HepG2 (cell line): ENCODE measurements around the gene ANKS1B. TPM values are rescaled to one million over a fixed set of nuclear protein-coding genes. Genes with fewer than 3 reads are reported as not detected.
A peak's percentile ranks its signal among the peaks of the same experiment; 100 is the strongest.

ENCODE experiments used
- ATAC-seq: fragments of 200-7000 bp; cut with Tn5 transposase; 3 replicates; pipeline ENCODE4 v1.9.1; 2020; ENCODE audit warnings: mild to moderate bottlenecking, moderate library complexity
- BruUV-seq: library from RNA; stranded (reverse); fragments of 400-500 nt; replicated peaks from 2 replicates; lab custom pipeline; 2021; lab: Mats Ljungman, UMichigan
- CTCF ChIA-PET: fragments of 300-600 bp; formaldehyde crosslinking; extraction: SDS; loops from one replicate; lab custom pipeline; 2021; ENCODE audit warnings: low total read pairs, inconsistent platforms, low intra/inter-chr PET ratio; lab: Yijun Ruan, JAX
- POLR2A ChIA-PET: fragments of 350-600 bp; sonication (Branson Sonifier 250); formaldehyde crosslinking; loops from one replicate; lab custom pipeline; 2020; ENCODE audit warnings: antibody characterized with exemption, inconsistent platforms; lab: Yijun Ruan, JAX
- DNase-seq: peaks from one replicate; pipeline ENCODE4 v3.0.0-alpha.2; 2015; ENCODE audit warnings: low spot score
- FAIRE-seq: peaks from 3 replicates; lab custom pipeline; 2011; peaks lifted over from hg19 to GRCh38; lab: Jason Lieb, UNC
- H2AFZ ChIP-seq: one replicate; pipeline ENCODE4 v1.6.1; 2011; ENCODE audit warnings: low read length, inconsistent platforms
- H3K27ac ChIP-seq: fragments of 300-600 bp; 3 replicates; pipeline ENCODE4 v1.8.0; 2011; ENCODE audit warnings: mixed run types, mild to moderate bottlenecking, mixed read lengths, low read length, inconsistent platforms; ENCODE audit not compliant: insufficient read depth; ENCODE audit errors: extremely low read length
- H3K27me3 ChIP-seq, 2 experiments: fragments of 200-600 bp in 1 of 2; 2 replicates in 1 of 2; 3 replicates in 1 of 2; pipeline versions ENCODE4 v1.6.0 to v1.8.0; 2011; ENCODE audit warnings: low read length in 2 of 2, mild to moderate bottlenecking in 2 of 2, moderate library complexity in 2 of 2, inconsistent platforms in 1 of 2; ENCODE audit not compliant: insufficient read depth in 2 of 2, control insufficient read depth in 1 of 2
- H3K36me3 ChIP-seq, 2 experiments: fragments of 200-600 bp in 1 of 2; replicated peaks in 1 of 2; 2 replicates in 1 of 2; 3 replicates in 1 of 2; pipeline versions ENCODE4 v1.5.1 to v1.8.0; 2011; ENCODE audit warnings: low read length in 2 of 2, inconsistent platforms in 1 of 2; ENCODE audit not compliant: insufficient read depth in 2 of 2, control insufficient read depth in 1 of 2
- H3K4me1 ChIP-seq: 2 replicates; pipeline ENCODE4 v1.5.1; 2012; ENCODE audit warnings: low read length, inconsistent platforms; ENCODE audit not compliant: insufficient read depth
- H3K4me2 ChIP-seq: 2 replicates; pipeline ENCODE4 v1.6.0; 2011; ENCODE audit warnings: low read depth, low read length, inconsistent platforms
- H3K4me3 ChIP-seq, 3 experiments: fragments of 200-600 bp in 1 of 3; sonication (generic), shearing (Covaris generic) in 1 of 3; replicated peaks in 1 of 3; 2 replicates each; pipeline ENCODE4 v1.5.1; 2011 to 2016; ENCODE audit warnings: low read length in 3 of 3, inconsistent platforms in 2 of 3, low read depth in 2 of 3, mild to moderate bottlenecking in 2 of 3, control low read depth in 1 of 3, mixed read lengths in 1 of 3; ENCODE audit not compliant: insufficient read depth in 1 of 3
- H3K79me2 ChIP-seq: one replicate; pipeline ENCODE4 v1.6.1; 2011; ENCODE audit warnings: low read length, inconsistent platforms; ENCODE audit not compliant: insufficient read depth
- H3K9ac ChIP-seq: 2 replicates; pipeline ENCODE4 v1.6.0; 2011; ENCODE audit warnings: mild to moderate bottlenecking, low read depth, low read length, inconsistent platforms; ENCODE audit not compliant: insufficient read depth
- H3K9me3 ChIP-seq: 2 replicates; pipeline ENCODE4 v1.5.1; 2012; ENCODE audit warnings: mild to moderate bottlenecking, low read length
- H4K20me1 ChIP-seq: 2 replicates; pipeline ENCODE4 v1.6.0; 2011; ENCODE audit warnings: inconsistent platforms, mild to moderate bottlenecking, low read length, moderate library complexity; ENCODE audit not compliant: insufficient read depth
- CAMTA2 ChIP-seq: sonication (generic); formaldehyde crosslinking; IDR thresholded peaks from 2 replicates; pipeline ENCODE4 v1.4.0; 2020; ENCODE audit warnings: mild to moderate bottlenecking, missing genetic modification reagents, borderline replicate concordance
- CBX2 ChIP-seq, 2 experiments: fragments of 200-600 bp in 1 of 2; sonication (generic); formaldehyde crosslinking in 1 of 2; IDR thresholded peaks; 2 replicates each; pipeline versions ENCODE4 v1.7.0 to v1.8.1; 2018 to 2022; ENCODE audit warnings: low read depth in 2 of 2, low read length in 1 of 2, mild to moderate bottlenecking in 1 of 2, missing genetic modification reagents in 1 of 2
- EZH2 ChIP-seq: conservative IDR thresholded peaks from 2 replicates; pipeline ENCODE4 v1.6.1; 2012; ENCODE audit warnings: mild to moderate bottlenecking, low read depth, low read length, moderate library complexity
- HDAC2 ChIP-seq: sonication (generic); formaldehyde crosslinking; IDR thresholded peaks from 2 replicates; pipeline ENCODE4 v1.4.0; 2020; ENCODE audit warnings: missing genetic modification reagents
- HMGA1 ChIP-seq: sonication (generic); formaldehyde crosslinking; conservative IDR thresholded peaks from 2 replicates; pipeline ENCODE4 v1.4.0; 2020; ENCODE audit warnings: missing genetic modification reagents
- MTA1 ChIP-seq: sonication (generic); formaldehyde crosslinking; IDR thresholded peaks from 2 replicates; pipeline ENCODE4 v1.4.0; 2020; ENCODE audit warnings: missing genetic modification reagents, mild to moderate bottlenecking, borderline replicate concordance
- MYC ChIP-seq: sonication (generic); formaldehyde crosslinking; IDR thresholded peaks from 2 replicates; pipeline ENCODE4 v1.9.0; 2021; ENCODE audit warnings: missing genetic modification reagents, borderline replicate concordance
- SP140L ChIP-seq: sonication (generic); formaldehyde crosslinking; IDR thresholded peaks from 2 replicates; pipeline ENCODE4 v1.4.0; 2020; ENCODE audit warnings: missing genetic modification reagents, borderline replicate concordance
- TMF1 ChIP-seq: sonication (generic); formaldehyde crosslinking; IDR thresholded peaks from 2 replicates; pipeline ENCODE4 v1.8.1; 2022; ENCODE audit warnings: low read depth, missing genetic modification reagents
- TRIM24 ChIP-seq: sonication (generic); formaldehyde crosslinking; IDR thresholded peaks from 2 replicates; pipeline ENCODE4 v1.8.0; 2022; ENCODE audit warnings: mild to moderate bottlenecking, missing genetic modification reagents
- ZNF343 ChIP-seq: sonication (generic); formaldehyde crosslinking; IDR thresholded peaks from 2 replicates; pipeline ENCODE4 v1.4.0; 2020; ENCODE audit warnings: mild to moderate bottlenecking, missing genetic modification reagents
- ZNF607 ChIP-seq: sonication (generic); formaldehyde crosslinking; IDR thresholded peaks from 2 replicates; pipeline ENCODE4 v1.5.1; 2020; ENCODE audit warnings: missing genetic modification reagents, mild to moderate bottlenecking, borderline replicate concordance
- ZNF652 ChIP-seq: IDR thresholded peaks from 2 replicates; pipeline ENCODE4 v1.6.1; 2016; ENCODE audit warnings: low read depth, borderline replicate concordance
- WGBS: methylation state at CpG from one replicate; pipeline ENCODE4 v1.1.6; 2017; ENCODE audit warnings: low lambda C conversion rate; 5-methylcytosine and 5-hydroxymethylcytosine counted together
- in situ Hi-C: cut with HindIII; loops from 2 replicates; pipeline ENCODE4 v1.10.0; 2017; ENCODE audit warnings: low pct_unique_long_range_greater_than_20kb; ENCODE audit not compliant: extremely low pct_ligation_motif_present
- intact Hi-C: fragments of 100-400 bp; cut with micrococcal nuclease; formaldehyde crosslinking; loops from one replicate; pipeline ENCODE4 v1.10.0; 2022; ENCODE audit not compliant: unreplicated experiment
- polyA plus RNA-seq, 8 experiments: library from polyadenylated mRNA; depleted of rRNA in 3 of 8; stranded (reverse) in 7 of 8; unstranded in 1 of 8; fragments of >200 nt; fragmentation: Illumina TruSeq in 4 of 8; extraction: Trizol in 4 of 8; gene quantifications; 2 replicates each; pipeline versions ENCODE4 v1.2.1 to v1.2.3, GENCODE V29; 2011 to 2016; ENCODE audit warnings: low read depth in 4 of 8, missing spikeins in 1 of 8, mixed read lengths in 1 of 8; ENCODE audit not compliant: insufficient read depth in 1 of 8
- total RNA-seq, 5 experiments: library from RNA; depleted of rRNA; stranded (reverse); fragments of >200 nt; fragmentation: Illumina TruSeq; extraction: Trizol; gene quantifications; 2 replicates each; pipeline ENCODE4 v1.2.3, GENCODE V29; 2016; ENCODE audit warnings: low read depth in 1 of 5
- TF ChIP-seq, protein P1 (sequence below): sonication (generic); formaldehyde crosslinking; IDR thresholded peaks from 2 replicates; pipeline ENCODE4 v1.8.0; 2022; ENCODE audit warnings: mild to moderate bottlenecking, missing genetic modification reagents
- TF ChIP-seq, protein P2 (sequence below): sonication (generic); formaldehyde crosslinking; conservative IDR thresholded peaks from 2 replicates; pipeline ENCODE4 v1.4.0; 2020; ENCODE audit warnings: missing genetic modification reagents
- TF ChIP-seq, protein P3 (sequence below): sonication (generic); formaldehyde crosslinking; IDR thresholded peaks from 2 replicates; pipeline ENCODE4 v1.9.0; 2021; ENCODE audit warnings: missing genetic modification reagents, borderline replicate concordance

The ANKS1B gene
- total and polyA plus RNA-seq, 2 of the 13 experiments (the other 11 are each of a cell fraction or from before 2014, with no cell fraction given) = 0.15 TPM; not detected in 1

DNA sequence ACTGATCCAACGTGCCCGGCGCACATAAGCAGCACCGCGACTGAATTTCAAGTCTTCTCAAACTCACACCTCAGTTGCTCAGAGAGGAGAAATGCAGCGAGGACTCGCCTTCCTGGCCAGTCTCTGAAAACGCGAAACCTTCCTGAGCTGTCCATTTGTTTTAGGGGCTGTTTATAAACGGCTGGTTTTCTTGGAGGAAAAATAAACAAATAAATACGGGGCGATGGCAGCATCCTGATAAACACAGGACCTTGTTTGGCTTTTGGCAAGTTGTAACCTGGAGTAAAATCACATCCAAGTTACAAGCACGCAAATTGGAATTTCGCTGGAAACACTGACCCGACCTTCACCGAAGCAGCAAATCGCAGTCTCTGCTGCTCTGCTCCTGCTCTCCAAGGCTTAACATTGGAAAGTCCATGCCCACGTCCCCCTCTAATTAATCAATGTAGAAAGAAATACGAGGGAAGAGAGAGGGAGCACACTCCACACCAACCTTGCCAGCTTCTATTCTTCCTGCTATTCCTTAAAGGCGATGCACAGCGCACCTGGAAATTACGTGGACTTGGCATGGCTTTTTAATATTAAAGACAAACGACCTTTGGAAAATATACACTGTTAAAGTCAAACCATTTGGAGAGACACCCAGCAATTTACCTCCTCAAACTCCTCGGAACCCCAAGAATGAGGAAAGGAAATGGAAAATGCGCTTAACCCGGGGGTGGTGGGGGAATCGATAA, 1090.9 kb downstream of the ANKS1B start:
- ChIA-PET POLR2A (no interaction called here), CTCF (no interaction called here)
- TF ChIP-seq MYC (CRISPR knock-in tag) (no peak), CAMTA2 (no peak), HDAC2 (no peak), ZNF652 (CRISPR knock-in tag) (no peak), CBX2 (IDR thresholded peaks at IDR 0.05; ENCODE audit: low read depth, low read length) (peak; percentile 86; the same call in 1 of the 2 replicates), CBX2 (CRISPR knock-in tag; IDR thresholded peaks at IDR 0.05; ENCODE audit: low read depth) (no peak), TRIM24 (CRISPR knock-in tag) (no peak), HMGA1 (CRISPR knock-in tag) (no peak), MTA1 (no peak), ZNF343 (CRISPR knock-in tag) (no peak), SP140L (CRISPR knock-in tag) (no peak), TMF1 (no peak), EZH2 (0 out of 2 replicates have a peak, but pooled peaks have one; percentile 71), ZNF607 (CRISPR knock-in tag) (no peak)
- TF ChIP-seq, protein P1, sequence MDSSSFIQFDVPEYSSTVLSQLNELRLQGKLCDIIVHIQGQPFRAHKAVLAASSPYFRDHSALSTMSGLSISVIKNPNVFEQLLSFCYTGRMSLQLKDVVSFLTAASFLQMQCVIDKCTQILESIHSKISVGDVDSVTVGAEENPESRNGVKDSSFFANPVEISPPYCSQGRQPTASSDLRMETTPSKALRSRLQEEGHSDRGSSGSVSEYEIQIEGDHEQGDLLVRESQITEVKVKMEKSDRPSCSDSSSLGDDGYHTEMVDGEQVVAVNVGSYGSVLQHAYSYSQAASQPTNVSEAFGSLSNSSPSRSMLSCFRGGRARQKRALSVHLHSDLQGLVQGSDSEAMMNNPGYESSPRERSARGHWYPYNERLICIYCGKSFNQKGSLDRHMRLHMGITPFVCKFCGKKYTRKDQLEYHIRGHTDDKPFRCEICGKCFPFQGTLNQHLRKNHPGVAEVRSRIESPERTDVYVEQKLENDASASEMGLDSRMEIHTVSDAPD (CRISPR knock-in tag) = no peak
- TF ChIP-seq, protein P2, sequence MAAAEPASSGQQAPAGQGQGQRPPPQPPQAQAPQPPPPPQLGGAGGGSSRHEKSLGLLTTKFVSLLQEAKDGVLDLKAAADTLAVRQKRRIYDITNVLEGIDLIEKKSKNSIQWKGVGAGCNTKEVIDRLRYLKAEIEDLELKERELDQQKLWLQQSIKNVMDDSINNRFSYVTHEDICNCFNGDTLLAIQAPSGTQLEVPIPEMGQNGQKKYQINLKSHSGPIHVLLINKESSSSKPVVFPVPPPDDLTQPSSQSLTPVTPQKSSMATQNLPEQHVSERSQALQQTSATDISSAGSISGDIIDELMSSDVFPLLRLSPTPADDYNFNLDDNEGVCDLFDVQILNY (CRISPR knock-in tag) = no peak
- TF ChIP-seq, protein P3, sequence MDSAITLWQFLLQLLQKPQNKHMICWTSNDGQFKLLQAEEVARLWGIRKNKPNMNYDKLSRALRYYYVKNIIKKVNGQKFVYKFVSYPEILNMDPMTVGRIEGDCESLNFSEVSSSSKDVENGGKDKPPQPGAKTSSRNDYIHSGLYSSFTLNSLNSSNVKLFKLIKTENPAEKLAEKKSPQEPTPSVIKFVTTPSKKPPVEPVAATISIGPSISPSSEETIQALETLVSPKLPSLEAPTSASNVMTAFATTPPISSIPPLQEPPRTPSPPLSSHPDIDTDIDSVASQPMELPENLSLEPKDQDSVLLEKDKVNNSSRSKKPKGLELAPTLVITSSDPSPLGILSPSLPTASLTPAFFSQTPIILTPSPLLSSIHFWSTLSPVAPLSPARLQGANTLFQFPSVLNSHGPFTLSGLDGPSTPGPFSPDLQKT = no peak
- no peak overlapping the region for H2AFZ ChIP-seq
- BruUV-seq = no TSS peak
- in situ Hi-C loops = no loop called here
- ATAC-seq (no peak), FAIRE-seq (no peak), DNase-seq (no peak)
- no peaks in the 10 kb centered on the region for H3K9me3 ChIP-seq
- no peak overlapping the region for H3K4me2 ChIP-seq
- WGBS = 11% methylated on average over 26 of the region's 27 CpGs
- H3K9ac ChIP-seq = no peak overlapping the region
- H3K27ac ChIP-seq = no peak overlapping the region
- no peaks in the 10 kb centered on the region for H3K79me2 ChIP-seq
- no peak overlapping the region for H3K4me3 ChIP-seq
- H4K20me1 ChIP-seq = no peaks in the 10 kb centered on the region
- peaks cover 0 to 41% of the 10 kb centered on the region in 2 experiments for H3K27me3 ChIP-seq
- no peaks in the 10 kb centered on the region for H3K4me1 ChIP-seq
- no peaks in the 10 kb centered on the region for H3K36me3 ChIP-seq
- intact Hi-C loops = no loop called here
